HG02610 (cell line): Measurements from ENCODE around the gene LYPD6.

Experiments
- ATAC-seq: cut with Tn5 transposase; IDR thresholded peaks from one replicate; pipeline ENCODE4 v1.9.1; 2021; ENCODE audit warnings: mild to moderate bottlenecking, moderate library complexity; ENCODE audit not compliant: unreplicated experiment

The LYPD6 gene

DNA sequence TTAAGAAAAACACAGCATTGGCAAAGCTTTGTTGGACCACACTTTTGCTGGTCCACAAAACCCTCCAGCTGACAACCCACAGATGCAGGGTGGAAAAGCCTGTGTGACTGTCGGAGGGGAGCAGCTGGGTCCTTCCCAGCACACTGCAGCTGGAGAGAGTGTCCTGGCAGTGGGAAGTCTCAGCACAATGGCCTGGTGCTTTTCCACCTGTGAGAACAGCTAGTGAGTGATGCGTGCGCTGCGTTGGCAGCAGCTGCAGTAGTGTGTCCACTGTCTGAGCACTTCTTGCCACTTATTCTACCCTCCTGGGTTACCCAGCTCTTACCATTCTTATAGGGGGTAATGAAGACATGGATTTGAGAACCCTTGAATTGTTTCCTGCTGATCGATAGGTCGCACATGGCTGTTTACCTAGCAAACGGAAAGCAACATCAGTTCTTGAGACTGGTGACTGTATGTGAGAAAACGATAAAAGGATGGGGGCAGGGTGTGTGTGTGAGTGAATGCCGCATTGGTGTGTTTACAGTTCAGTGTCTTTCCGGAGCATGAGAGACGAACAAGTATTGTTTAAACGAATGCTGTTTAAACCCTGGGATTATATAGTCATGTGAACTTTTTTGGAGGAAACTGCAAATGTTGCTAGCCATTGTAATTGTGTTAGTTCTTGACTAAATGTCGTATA, 69.7 kb downstream of the LYPD6 start:
- ATAC-seq, result no peak

DNA sequence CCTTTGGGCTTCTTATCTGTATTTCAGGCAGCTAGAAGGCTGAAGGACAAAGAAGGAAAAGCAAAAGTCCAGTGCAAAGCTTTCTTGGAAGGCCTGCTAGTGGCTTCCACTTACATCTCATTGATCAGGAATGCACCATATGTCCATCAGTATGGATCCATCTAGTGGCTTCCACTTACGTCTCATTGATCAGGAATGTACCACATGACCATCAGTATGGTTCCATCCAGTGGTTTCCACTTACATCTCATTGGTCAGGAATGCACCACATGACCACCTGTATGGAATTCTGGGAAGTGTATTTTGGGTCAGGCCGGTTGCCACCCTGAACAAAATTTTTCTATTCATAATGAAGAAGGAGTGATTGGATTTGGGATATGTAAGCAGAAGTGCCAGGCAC, 70.6 kb downstream of the LYPD6 start:
- ATAC-seq, result no peak

DNA sequence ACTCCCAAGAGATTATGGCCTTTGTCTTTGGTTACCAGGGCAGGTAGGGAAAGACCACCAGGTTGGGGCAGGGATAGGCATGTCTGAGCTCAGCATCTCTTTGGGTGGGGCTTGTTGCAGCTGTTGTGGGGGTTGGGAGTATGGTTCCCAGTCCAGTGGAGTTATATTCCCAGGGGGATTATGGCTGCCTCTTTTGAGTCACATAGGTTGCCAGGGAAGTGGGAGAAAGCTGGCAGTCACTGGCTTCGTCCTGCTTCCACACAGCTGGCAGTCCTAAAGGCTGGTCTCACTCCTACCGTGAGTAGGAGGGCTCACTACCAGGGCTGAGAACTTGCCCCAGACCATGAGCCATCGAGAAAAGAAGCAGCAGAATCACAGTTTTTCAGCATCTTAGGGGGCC, 79.1 kb downstream of the LYPD6 start:
- ATAC-seq, result no peak

DNA sequence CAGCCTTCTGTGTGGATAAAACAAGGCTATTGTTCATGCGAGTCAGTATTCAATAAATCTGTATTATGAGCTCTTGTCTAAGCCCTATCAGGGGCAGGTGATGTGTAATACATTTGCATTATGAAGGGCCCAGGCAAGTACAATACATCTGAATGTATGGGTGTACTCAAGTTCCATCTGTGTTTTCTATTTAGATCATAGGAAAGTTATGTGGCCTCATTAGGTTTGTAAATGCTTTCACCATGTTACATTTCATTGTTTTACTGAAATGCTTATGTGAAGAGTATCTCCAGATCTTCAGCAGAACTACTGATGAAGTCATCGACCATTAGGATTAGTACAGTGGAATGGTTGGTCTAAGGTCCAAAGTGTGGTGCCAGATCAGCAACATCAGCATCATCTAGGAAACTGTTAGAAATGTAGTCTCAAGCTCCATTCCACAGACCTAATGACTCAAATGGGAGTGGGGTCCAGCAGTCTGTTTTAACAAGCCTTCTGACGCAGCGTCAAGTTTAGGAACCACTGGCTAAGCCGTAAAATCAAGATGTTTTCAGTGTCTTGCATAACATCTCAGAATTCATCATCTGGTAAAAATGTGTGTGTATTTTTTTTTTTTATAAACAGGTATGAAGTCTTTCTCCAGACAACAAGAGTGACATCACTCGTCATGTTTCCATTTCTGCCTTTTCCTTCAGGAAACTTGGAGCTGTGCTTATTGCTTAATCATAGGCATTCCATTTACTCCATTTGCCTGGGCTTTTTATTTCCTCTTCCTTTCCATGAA, 80.5 kb downstream of the LYPD6 start:
- ATAC-seq, result no peak

DNA sequence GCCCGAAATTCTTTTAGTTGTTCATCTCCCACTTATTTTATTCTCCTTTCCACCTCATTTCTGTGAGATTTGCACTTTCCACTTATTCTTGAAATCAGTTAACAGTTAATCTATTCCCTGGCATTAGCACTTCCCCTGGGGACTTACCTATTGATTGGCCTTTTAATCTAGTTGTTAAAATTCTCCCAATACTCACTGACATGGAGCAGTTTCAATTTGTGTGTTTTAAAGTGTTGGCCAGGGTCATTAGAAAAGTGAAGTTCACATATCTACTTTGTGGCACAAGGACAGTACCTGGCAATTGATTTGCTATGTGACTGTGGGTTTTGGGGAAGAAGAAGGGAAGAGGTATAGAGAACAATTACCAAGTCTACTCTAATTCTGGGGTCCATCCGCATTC, 83.1 kb downstream of the LYPD6 start:
- no peak for ATAC-seq

DNA sequence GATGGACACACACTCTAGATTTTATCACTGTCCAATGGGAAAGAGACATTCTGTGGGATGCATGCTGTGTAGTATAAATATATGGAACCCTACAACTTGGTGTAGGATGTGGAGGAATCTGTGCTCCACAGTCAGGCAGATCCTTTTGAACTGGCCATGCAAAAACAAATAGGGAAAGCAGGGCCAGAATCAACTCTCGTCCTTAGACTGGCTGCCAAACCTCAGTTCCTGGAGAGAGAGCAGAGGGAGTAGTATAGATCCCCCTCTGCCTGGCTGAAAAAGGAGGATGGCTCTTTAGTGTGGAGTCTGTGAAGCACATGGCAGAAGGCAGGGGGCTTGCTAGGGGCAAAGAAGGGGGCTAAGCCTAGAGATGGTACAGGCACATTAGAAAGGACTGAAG, 84.7 kb downstream of the LYPD6 start:
- no peak for ATAC-seq

DNA sequence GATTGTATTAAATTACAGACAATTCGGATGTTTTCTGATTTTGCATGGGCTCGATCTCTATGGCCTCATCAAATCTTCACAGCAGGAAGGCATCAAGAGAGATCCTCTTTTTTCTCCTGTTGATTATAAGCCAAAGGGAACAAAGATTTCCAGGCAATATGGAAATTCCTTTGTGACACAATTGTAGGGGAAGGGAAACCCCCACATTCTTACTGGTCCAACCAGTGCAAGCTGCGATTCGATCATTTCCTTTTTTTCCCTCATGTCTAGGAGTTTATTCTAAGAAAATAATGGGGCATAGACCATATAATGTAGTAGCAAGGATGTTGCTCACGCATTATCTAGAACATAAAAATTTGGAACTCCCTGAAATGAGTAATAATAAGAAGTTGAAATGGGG, 87.7 kb downstream of the LYPD6 start:
- ATAC-seq, result no peak

DNA sequence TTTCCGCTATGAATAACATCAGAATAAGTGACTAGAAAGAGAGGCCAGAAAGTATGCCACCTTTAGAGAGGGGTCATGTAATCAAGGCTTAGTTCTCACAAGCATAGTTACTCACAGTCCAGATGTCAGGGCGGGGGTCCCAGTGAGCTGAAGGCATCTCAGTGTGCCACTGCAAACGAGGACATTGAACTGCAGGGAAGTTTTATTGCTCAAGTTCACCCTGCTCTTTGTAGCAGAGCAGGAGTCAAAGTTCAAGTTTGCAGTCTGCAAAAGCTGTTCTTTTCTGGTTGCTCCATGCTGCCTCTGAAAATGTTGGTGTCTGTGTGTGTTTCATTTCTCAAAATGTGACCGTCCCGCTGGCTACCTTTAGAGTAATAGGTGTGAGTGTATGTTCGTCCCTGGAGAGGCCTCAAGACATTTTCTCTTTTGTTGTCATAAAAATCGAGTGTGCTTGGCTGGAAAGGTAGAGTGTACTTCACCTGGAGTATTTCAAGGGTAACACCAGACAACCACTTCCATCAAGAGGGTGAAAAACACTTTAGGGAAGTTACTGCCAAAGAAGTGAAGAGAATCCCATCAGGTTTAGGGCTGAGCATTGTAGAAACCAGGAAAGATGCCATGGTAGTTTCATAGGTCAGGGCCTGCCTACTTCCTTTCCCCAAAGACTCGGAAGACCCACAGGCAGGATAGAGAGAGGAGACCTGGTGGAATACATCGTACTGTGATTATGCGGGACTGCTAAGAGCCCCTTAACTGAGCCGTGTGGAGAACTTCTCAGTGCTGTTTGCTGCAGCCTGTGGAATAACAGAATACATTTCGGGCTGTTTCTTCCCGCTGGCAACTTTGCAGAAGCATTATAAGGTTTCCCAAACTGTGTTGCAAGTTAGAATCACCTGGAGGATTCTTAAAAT, 89.9 kb downstream of the LYPD6 start:
- ATAC-seq, result no peak

DNA sequence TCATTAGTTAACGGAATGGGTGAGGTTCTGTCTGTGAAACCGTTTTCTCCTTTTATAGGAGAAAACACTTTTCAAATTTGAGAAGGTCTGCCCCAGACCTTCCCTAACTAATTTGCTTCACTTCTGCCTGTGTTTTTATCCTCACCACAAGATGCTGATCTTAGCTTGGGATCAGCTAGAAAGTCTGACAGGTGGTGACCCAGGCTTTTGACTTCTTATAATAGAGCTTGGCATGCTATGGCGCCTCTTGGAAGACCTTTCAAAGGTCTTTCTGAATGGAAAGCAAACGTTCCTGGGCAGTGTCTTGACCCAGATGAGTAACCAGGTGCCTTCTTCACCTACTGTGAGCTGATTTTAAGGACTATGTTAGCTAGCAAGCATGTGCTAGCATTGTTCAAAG, 91.4 kb downstream of the LYPD6 start:
- ATAC-seq, result no peak

DNA sequence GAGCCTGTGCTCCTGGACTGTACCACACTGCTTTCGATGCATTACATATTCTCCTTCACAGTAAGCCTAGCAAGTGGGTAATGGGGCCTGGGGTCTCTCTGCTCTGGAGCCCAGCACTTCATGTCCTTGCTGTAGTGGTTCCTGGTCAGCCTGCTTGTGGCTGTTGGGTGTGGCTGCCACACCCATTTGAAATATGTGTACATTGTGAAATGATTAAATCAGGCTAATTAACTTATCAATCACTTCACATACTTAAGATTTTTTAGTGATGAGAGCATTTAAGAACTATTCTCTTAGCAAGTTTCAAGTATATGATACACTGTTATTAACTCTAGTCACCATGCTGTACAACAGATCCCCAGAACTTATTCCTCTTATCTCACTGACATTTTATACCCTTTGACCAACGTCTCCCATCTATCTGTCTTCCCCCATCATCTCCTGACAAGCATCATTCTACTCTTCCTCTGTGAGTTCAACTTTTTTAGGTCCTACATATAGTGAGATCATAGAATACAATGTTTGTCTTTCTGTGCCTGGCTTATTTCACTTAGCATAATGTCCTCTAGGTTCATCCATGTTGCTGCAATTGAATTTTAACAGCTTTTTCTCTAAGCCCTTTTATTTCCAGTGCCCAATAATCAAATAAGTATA, 92.1 kb downstream of the LYPD6 start:
- no peak for ATAC-seq

DNA sequence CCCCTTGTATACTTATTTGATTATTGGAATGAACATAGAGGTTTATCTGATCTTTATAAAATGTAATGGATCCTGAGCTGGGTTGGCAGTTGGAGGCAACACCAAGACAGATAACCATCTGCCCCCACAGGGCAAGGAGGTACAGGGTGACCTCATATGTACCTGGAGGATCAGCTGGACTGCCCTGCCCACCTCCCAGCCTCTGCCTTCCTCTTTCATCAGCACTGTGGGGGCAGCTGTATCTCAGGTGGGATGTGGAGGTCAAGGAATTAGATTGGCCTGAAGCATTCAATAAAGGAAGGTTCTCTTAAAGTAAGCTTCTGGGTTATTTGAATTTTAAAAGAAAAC, 92.6 kb downstream of the LYPD6 start:
- no peak for ATAC-seq

DNA sequence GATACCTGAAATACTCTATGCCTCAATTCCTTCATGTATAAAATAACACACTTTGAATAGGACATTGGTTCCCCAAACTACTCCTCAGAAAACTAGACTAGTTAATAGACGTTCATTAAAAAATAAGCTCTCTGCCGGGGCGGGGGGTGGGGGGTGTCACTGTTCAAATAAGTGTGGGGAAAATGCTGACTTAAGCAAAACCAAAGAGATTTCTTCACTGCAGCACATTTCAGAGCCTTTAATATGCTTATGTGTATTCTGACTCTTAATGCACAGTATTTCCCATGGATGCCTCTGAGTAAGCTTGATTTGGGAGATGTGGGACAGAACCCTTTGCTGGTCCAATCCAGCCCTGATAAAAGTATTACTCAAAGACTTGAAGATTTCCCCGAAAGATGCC, 93.2 kb downstream of the LYPD6 start:
- no peak for ATAC-seq

DNA sequence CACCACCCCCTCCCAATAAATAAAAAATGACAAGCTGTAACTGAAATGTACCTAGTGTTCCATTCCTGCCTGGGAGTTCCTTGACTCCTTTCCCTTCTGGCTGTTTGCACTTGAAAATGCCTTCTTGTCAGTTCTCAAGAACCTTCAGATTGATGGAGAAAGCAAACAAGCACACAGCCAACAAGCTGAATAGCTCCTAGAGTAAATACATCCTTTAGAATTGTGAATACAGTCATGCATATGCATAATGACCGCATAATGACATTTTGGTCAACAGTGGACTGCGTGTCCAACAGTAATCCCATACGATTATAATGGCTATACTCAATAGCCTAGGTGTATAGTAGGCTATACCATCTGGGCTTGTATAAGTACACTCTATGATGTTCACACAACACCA, 97.0 kb downstream of the LYPD6 start:
- no peak for ATAC-seq

DNA sequence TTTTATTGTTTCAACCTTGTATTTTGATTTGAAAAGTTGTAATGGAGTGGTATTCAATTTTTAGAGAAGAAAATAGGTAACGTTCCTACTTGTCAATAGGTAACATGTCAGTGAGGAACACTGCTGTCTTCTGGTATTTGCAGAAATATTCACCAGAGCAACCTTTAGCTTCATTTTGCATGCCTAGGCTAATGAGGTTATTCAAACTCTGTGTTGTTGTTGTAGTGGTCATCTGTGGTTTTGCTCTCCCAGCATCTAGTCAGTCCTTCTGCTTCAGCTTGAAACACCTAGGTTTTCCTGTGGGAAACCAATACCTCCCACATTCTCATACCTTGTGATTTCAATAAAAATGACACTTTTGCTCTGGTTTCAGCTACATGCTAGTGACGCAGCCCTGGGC, 98.4 kb downstream of the LYPD6 start:
- ATAC-seq, result no peak

DNA sequence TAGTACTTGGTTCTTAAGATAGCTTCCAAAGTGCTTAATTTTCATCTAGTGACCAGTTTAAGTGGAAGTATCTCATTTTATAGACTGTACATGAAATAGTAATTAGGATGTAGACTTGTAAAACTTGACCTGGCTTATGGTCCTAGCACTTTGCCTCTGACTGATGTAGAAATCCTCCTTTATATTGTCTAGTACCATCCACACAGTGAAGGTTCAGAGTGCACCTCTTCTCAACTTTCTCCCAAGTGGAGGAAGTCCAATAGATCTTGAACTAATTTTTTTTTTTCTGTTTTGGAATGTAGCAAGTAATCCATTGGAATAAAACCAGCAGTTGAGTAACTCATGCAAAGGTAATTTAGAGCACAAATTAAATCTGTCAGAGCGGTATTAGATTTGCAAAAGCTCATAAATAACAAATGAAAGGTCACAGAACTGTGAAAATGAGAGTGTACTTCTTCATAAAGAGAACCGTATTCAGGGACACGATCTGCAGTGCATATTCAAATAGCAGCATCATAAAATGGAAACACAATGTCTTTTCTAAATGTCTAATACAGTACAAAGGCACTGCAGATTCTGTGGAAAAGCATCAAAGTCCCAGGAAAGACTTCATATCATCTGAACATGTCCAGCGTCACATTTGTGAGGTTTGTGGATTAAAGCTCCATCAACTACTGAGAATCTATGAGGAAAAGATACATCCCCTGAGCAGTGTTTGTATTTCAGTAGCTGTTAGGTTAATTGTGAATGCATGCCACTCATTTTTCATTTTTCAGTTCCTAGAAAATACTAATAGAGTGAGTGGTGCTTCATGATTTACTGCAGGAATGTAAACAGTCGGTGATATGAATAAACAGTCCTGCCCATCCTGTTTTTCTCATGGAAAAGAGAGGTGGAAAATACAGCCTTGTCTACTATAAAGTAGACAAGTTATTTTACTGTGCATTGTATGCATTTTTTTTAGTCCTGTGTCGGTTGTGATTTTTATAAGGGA, 100.7 kb downstream of the LYPD6 start:
- ATAC-seq, result no peak

DNA sequence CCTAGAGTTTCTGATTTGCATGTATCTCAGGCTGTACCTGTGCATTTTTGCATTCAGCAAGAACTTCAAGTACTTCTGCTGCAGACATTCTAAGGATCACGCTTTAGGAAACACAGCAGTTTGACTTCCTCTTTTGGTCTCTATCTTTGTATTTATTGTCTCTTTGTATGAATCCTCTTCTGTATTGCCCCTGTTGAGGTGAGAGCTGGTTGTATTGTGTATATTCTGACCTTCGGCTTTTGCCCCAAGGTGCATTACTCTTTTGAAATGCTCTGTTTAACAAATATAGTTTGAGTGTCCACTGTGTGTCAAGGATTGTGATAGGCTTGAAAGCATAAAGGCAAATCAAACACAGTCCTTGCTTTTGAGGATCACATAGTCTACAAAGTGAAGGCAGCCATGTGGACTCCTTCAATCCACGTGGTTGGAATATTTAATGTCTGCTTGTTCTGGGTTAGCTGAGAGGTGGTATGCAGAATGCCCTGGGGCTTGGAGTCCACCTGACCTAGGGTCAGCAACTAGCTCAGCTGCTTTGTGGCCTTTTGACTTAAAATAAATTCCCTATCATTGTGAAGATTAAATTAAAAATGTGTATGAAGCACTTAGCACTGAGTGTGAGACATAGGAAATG, 108.1 kb downstream of the LYPD6 start:
- no peak for ATAC-seq

DNA sequence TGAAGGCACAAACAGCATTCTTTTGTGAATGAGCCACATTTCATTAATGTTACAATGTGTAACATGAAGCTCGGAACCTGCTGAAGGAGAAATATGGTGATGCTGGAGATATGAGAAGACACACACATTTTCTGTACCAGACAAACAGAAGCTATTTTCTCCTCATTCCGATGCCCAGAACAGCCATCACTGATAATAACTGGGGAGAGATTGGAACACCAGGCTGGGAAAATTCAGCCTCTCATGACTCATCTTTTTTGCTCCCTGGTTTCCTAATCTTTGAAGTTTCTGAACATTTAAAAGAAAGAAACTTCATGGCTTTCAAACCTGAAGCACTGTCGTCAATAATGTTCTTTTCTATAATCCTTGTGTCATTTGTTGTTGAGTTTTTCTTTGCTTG, 110.9 kb downstream of the LYPD6 start:
- no peak for ATAC-seq

DNA sequence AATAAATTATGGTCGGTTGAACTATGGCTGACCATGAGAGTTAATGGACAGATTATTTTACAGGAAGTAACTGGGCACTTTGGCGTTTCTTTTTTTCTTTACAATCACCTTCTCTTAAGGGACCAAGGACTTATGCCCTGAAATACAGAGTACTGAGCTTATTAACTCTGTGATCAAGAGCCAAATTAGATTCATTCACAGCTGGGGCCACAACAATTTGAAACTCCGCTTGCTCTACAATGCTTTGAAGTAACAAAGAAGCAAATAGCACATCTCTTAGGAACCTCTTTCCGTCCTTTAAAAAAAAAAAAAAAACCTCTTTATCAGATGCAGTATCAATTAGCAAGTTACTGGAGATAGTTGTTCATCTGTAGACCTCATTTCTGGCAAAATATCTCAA, 112.0 kb downstream of the LYPD6 start:
- no peak for ATAC-seq

DNA sequence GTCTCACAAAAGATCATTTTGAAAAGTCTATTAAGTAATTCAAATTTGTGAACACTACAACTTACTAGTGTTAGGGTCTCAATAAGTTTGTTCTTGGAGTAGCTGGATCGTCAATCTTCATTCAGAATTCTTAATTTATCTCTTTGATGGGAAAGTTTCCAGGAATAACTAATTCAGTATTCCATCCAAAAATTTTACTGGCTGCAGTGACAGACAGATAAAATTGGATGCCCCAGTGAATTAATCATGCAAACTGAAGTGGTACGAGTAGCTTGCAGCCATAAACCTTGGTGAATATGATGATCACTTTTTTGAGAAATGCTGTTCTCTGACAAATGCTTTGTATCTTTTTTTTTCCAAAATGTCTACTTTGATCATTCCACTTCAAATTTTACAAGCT, 112.8 kb downstream of the LYPD6 start:
- no peak for ATAC-seq

DNA sequence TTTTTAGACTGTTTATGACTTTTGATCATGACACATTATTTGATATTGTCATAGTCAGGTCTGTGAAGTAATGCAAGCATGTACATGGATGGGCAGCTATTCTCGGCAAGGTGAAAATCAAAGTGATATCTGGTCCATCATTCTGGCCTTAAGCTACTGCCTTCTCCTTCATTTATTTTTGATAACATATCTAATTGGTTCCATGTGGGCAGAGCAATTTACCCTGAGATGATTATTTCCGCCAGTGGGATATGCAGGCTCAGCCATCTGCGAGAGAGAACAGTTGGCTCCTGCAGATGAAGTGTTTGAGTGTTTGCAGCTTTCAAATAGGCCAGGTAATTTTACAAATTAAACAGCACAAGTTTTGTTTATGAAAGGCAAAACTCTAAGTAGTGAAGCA, 116.4 kb downstream of the LYPD6 start:
- ATAC-seq, result no peak
